Activated gamma-delta T cell treated with anti-CD3 and anti-CD28 coated beads, Interleukin-2, amount 50 U/mL, for 16 hours (primary cell): ENCODE measurements around the gene PIRT.
A peak's percentile ranks its signal among the peaks of the same experiment; 100 is the strongest.
"Not testable (repeated sequence)": the region's sequence is repeated elsewhere in the genome, so short reads cannot be mapped to it uniquely, and the experiment has no call there.

ENCODE experiments used
- DNase-seq: peaks from one replicate; pipeline ENCODE4 v3.0.0-alpha.2; 2020; ENCODE audit warnings: low read depth

Gene PIRT

DNA sequence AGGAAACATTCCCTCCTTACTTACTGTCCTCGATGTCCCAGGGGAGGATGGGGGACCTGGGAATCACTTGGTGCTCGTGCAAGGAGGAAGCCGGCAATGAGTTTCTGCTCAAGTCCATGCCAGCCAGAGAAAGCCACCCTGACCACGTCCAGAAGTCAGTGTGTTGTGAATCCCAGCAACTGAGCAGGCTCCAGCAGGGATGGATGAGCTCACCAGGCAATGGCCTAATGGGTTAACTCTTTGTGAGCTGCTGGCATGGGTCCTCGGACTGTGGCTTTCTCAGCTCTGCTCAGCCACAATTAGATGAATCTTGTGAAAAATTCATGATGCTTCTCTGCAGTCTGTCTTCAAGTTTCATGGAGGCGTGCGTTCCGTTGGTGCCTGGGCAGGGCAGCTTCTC, at the start of gene PIRT:
Gene PIRT (minus strand): TSS at position 167 of the 400 bp plus-strand sequence. CDS start 12,442 bp downstream, outside the sequence.
- DNase-seq = no peak

DNA sequence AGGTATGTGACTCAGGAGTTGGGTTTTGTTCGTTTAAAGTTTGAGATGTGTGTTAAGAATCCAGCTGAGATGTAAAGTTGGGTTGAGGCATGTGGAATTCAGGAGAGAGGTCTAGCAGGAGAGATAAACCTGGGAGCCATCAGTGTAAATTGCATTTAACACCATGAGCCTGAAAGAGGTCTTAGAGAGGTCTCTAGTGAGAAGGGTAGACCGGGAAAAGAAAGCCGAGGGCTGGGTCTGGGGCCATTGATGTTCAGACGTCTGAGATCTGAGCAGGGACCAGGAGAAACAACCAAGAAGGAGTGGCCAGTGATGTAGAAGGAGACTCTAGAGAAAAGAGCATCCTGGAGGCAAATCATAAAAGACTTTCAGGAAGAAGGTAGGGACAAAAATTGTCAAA, 44.1 kb upstream of the PIRT start:
- DNase-seq = no peak

DNA sequence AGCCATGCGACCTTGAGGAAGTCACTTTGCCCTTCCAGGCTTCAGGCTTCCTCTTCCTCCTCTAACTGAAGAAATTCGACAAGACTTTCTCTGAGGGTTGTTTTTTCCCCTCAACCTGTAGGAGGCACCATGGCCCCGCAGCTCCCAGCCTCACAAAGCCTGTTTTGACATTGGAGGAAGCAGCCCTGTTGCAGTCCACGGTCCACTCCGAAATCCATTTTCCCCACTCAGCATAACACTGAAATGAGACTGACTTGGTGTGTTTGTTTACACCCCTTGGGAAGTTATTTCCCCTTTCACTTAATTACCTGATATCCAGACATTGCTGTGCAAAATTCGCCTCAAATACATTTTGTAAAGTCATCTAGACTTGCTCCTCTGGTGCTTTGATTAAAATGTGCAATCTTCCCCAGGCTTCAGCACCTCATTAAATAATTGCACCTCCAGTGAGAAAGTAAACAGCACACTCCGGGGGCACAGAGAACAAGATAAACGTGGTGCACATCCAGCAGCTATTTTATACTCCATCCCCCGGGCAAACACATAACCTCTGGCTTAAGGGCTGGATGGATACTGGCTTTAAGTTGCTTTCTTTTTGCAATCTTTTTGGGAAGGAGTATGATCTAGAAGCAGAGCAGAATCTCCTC, 41.4 kb upstream of the PIRT start:
- no peak for DNase-seq

DNA sequence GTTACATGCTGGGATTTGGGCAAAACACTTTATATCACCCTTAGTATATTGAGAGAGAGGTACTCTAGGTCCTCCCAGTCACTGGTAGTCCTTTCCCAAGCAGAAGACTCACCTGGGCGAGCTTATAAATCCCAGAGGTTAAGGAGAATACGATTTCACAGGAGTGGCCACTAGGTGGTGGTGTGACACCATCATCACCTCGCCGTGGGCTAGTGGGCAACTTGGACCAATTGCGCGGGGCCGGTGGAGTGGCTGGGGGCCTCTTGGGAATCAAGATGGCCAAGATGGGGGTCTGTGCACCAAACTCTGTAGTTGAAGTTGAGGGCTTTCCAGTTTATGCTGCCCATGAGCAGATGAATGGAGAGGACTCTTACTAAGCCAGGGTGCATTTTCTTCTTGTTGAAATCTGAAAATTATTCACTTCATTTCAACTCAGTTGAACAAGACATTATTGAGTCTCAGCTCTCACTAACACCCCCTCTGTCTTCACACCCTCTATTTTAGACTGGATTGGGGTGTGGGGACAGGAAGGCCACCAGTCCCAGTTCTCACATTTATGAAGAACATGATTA, 38.2 kb upstream of the PIRT start:
- no peak for DNase-seq

DNA sequence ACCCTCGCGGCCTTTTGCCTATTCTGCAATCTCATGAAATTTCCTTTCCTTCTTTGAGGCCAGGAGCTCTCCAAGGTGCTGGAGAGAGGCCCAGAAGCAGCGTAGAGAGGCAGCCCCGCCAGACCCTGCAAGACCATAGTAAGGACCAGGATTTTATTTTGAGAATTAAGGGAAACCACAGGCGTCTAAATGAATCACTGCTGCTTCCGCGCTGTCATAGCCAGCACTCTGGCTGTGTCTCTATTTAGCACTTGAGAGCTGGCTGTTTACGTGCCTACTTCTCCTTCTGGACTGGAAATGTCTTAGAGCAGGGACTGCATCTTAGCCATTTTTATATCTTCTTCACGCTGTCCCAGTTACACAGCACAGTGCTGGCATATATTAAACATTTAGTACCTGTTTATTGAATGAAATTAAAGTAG, 37.6 kb upstream of the PIRT start:
- no peak for DNase-seq

DNA sequence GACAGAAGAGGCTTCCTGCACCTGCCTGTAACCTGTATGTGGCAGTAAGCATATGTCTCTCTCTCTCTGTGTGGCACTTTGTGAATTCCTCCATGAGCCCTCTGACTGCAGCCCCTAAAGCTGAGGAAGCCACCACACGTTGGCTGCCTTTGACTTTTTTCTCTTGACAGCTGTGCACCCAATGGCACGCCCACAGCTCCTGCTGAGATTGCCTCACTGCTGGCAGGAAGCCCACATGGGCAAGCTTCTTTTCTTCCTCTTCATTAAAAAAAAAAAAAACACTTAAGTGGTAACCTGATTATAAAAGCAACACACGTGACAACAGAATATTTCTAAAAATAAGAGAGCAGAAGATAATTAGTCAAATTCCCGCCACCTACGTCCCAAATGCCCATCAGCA, 34.0 kb upstream of the PIRT start:
- DNase-seq = no peak

DNA sequence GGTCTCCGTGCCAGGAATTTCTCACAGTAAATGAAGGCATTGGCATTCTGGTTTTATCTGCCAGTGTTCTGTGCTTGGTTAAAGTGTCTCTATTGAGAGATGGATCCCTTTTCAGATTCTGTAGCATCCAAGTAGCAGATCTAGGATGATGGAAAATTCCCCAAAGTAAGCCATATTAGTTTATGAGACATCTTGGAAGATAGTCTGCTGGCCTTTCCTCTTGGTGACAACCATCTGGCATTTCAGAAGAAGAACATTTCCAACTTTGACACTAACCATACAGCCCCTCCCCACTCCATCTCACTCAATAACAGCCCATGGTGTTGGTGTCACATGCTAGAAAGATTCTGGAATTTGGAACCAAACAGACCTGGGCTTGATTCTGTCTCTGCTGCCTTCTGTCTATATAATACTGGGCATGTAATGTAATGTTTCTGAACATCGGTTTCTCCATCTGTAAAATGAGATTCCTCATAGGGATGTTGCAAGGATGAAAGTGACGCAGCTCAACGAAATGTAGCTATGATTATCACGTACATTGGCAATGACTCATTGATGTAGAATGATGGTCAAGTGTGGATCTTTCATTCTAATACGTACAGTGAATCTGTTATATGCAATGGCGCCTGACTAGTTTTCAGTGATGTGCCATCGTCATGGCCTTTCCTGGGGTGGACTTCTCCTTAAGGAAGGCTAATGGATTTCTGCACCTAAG, 32.6 kb upstream of the PIRT start:
- no peak for DNase-seq

DNA sequence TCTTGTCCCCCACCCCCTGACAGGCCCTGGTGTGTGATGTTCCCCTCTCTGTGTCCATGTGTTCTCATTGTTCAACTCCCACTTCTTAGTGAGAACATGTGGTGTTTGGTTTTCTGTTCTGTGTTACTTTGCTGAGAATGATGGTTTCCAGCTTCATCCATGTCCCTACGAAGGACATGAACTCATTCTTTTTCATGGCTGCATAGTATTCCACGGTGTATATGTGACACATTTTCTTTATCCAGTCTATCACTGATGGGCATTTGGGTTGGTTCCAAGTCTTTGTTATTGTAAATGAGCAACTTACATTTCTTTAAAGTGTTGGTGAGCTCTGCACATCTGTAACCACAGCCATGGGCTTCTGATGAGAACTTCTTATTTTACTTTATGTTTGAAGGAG, 30.9 kb upstream of the PIRT start:
- not testable (repeated sequence) for DNase-seq

DNA sequence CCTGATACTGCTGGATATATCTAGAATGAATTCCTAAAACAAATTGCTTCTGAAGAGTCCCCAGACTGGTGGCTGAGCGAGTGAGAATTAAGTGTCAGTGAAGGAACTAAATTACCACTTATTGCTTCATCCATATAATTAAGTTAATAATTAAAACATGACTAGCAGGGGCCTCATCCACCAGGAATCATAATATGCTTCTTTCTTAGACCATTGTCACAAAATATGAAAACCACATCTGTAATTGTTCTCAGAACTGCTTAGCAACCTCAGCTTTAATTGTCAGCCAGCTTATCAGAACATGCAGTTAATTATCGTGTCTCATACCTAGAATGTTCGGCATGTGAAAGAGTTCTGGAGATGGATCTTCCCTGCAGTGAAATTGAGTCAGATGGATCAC, 21.2 kb upstream of the PIRT start:
- no peak for DNase-seq

DNA sequence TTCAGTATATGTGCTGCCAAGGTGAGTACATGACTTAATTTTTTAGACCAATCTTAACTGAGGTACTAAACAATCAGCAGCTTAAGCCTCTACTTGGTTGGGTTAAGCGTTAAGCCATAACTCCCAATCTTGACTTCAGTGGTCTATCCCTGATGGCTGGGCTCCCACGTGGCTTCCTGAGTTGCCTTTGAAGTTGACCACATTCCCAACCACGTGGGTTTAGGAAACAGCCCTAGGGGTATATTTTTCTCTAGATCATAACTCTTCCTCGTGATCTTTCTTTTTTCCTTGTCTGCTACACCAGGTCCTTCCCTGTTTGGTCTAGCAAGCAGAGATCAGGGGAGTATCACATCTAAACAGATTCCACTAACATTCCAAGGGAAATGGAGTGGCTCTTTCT, 20.1 kb upstream of the PIRT start:
- DNase-seq = no peak

DNA sequence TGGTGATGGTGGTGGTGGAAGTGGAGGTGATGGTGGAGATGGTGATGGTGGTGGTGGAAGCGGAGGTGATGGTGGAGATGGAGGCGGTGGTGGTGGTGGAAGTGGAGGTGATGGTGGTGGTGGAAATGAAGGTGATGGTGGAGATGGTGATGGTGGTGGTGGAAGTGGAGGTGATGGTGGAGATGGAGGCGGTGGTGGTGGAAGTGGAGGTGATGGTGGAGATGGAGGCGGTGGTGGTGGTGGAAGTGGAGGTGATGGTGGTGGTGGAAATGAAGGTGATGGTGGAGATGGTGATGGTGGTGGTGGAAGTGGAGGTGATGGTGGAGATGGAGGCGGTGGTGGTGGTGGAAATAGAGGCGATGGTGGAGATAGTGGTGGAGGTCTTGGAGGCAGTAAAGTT, 8.7 kb upstream of the PIRT start:
- DNase-seq = not testable (repeated sequence)

DNA sequence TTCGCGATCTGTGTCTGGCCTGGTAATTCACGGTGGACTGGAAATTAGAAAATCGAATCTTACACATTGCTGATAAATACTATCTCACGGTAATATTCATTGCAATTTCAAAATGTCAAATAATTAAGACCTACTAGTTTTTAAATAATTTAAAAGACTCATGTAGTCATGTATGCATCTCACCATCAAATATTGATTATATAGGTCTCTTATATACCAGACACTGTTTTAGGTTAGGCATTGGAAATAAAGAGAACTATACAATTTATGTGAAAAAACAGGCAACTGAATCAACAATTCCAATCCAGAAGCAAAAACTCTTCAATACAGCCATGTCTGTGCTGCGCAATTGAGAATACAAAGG, 7.5 kb upstream of the PIRT start:
- DNase-seq = no peak

DNA sequence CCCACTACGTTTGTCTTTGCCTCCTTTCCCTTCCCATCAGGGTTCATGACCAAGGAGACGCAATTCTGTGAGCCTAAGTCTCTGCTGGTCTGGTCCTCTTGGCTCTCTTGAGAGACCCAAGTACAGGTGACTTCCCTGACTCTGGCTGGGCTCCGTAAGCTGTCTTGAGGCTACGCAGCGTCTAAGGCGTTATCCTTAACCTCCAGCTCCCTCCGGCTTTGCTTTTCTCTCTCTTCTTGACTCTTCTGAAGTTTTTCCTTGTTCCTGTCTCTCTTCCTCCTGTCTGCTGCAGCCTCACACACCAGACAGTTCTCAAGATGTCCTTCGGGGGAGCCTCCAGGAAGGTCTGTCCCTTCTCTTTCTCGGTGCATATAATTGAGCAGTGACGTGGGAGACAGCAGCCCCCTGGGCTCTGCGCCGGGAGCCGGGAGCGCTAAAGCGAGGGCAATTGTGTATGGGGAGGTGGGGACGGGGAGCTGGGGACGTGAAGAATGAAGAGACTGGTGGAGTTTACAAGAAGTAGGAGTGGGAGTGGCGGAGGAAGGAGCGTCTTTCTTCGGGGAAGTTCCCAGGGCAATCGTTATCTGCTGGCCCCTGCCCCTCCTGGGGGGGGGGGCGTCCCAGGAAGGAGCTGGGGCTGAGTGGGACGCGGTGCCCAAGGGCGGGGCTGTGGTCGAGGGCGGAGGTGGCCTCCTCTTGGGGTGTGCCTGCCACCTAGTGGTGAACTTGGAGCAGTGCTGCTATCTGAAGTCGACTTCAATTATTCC, 6.9 kb upstream of the PIRT start:
- DNase-seq = peak; percentile 51

DNA sequence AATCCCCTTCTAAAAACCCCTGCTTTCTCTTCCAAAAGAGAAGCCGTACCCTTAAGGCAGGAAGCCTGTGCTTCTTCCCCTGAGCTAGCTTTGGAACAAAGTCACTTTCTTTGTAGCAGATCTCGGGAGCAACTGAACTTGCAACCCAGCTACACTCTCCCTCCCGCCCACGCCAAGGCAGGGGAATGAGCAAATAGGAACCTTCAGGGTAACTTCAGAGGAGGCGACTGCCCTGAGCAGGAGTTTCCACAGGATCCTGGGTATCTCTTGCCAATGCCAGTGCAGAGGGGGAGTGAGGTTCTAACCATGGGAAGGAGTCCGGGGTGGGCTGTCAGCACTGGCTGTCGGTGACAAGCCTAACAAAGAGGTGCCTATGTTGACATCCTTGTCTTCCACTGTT, 5.9 kb upstream of the PIRT start:
- DNase-seq = no peak

DNA sequence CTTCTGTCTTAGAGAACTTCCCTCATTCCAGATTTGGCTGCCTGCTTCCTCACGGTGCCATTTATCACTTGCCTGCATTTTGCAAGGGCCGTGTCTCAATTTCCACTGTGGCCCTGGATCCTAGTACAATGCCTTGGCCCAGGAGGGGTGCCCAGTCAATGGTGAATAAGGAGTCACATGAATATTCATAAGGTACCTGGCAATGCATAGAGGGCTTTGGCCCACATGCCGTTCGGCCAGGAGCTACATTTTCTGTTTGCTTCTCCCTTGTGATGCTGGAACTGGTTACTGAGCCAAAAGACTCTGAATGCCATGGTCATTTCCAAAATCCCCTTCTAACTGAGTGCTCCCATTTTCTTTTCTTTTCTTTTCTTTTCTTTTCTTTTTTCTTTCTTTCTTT, 4.8 kb upstream of the PIRT start:
- DNase-seq = no peak

DNA sequence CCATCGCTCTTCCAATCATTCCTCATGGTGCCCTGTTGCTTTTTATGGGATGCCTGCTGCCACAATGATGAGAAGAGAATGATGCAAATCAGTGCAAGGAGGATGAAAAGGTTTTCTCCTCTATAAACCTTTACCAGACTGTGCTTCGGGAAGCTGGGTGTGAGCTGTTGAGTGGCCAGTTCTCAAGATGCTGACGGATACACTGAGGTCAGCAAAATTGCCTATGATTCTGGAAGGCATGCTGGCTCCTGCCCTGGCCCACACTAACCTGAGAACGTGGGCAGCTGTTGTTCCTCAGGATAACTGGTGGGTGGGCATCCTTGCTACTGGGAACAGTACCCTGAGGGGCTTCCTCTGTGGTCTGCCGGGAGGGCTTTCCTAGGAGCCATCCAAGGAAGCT, 795 bp upstream of the PIRT start:
- DNase-seq = no peak

DNA sequence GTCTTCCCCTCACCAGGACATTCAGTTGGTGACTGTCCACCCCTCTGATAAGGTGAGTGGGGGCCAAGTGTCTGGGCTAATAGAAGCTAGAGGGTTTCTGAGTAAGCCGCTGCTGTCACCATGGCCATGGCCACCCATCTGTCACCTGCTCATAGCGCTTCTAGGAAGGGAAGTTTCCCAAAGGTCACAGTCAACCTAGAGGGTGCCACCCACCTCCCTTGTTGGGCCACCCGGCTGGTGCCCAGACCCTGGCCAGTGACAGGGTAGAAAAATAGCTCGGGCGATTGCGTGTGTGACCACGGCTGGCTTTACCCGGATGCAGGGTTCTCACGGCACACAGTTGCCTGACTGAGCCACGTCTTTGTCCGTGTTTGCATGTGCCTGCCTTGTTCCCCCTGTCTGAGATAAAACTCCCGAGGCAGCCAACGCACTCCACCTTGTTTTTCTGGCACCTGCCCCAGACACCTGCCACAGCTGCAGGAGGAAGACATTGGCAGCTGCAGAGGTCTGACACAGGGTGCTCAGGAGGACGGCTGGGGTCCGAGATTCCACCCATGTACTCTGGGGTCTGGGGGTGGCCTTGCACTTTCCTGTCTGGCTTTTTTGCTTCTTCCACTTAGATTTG, 809 bp downstream of the PIRT start:
- no peak for DNase-seq

DNA sequence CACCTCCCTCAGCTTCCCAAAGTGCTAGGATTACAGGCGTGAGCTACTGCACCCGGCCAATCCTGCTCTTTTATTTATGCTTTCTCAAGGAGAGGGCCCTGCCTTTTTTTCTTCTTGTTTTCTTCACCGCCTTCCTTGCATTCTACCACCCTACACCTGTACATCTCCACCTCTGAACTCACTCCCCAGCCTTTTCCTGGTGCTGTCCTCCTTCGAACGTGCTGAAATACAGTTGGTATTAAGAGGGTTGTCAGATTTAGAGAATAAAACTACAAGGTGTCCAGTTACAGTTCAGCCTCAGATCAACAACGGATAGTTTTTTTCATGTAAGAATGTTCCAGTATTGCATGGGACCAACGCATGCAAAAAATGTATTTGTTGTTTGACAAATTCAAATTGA, 1.7 kb downstream of the PIRT start:
- no peak for DNase-seq

DNA sequence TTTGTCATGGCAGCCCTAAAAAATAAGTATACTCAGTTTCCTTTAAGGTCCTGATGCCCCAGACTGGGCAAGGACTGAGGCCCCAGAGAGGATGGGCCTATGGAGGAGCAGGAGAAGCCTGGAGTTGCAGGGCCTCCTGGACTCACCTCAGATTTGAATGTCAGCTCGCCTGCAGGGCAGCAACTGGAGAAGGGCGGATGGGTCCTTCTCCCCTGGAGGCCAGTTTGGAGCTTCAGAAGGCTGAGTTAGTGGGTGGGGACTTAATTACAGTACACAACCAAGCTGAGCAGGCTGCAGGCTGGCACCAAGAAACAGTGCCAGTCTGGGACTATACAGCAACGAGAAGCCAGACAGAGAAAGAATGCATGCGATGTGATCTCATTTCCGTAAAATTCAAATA, 6.2 kb downstream of the PIRT start:
- DNase-seq = no peak

DNA sequence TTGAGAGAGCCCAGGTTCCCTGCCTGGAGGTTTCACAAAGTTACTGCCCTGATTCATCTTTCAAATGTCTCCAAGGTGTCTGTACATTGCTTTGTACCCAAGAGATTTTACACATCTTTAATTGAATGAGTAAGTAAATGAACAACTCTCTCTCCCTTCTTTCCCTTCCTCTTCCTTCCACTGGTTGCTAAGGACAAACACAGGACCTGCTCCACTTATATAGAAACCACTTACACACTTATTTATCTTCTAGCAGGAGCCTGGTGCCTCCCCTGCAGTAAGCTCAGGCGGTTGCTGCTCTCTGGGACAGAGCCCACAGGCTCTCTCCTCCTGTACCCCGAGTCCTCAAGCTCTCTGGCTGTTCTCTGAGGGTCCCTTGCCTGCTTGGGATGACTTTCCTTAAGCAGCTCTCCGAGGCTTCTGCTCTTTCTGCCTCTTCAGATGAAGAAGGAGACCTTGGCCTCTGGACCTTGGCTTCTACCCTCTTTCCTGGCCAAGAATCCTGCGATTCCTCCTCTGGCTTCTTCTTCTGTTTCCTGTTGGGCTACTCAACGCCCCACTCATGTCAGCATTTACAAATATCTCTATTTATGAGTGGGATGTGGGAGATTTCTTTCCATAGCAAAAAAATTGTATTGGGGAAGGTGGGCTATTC, 9.9 kb downstream of the PIRT start:
- no peak for DNase-seq

DNA sequence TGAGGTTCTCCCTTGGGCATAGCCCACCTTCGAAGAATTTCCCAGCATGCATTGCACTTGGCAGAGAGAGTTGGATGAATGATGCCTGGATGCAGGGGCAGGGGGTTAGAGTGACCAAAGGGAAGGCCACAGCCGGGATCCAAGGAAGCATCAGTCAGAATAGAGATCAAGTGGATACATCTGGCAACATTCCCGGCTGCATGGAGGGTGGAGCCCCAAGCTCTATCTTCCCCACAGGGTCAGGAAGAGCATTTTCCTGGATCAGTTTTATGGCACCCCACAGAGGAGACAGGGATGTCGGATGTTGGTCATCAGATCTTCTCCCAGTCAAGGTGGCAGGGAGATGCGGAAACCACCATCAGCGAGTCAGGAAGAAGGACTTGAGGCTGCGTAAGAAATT, 13.0 kb downstream of the PIRT start:
- no peak for DNase-seq

DNA sequence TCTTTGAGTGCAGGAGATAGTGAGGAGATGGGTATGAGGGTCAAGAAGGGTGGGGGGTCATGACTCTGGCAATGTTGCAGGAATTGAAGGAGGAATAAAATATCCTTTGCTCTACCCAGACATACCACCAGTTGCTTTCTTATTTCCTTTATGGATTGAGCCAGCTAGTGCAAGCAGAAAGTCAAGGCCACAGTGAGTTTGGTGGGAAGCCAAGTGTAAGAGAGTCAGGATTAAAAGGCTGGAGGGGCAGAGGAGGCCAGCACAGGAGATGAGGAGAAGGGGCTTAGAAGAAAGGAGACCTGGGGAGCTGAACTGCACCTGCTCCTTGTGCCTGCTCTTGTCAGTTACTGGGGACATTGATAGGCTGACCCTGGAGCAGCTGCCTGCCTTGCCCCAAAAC, 16.1 kb downstream of the PIRT start:
- no peak for DNase-seq
